NCI-H748 treated with DMSO at 0.1 percent for 48 hours (cell line): ENCODE data around the gene GNB3.
A peak's percentile ranks its signal among the peaks of the same experiment; 100 is the strongest.

ENCODE experiments used
- DNase-seq: peaks from one replicate; lab custom pipeline; 2025; lab: John Stamatoyannopoulos, UW

GNB3 gene

DNA sequence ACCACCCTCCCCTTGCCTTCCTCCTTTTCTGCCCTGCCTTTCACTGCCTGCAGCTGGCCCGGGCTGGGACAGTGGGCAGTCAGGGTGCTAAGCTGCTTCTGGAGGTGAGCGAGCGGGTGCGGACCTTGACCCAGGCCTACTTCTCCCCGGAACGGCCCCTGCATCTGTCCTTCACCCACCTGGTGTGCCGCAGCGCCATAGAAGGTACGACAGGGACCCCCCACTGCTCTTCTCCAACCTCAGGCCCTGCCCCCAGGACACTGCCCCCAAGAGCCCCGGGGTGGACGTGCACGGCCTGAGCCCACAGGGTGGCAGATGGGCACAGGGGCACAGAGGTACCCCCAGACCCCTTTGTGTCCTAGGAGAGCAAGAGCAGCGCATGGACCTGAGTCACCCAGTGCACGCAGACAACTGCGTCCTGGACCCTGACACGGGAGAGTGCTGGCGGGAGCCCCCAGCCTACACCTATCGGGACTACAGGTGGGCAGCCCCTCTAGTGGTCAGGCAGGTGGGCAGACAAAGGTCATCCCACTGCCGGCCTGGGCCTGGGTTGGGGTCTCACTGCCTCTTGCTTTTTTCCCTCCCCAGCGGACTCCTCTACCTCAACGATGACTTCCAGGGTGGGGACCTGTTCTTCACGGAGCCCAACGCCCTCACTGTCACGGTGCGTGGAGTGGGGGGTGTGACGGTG, 3.2 kb upstream of the GNB3 start:
- no peak for DNase-seq

DNA sequence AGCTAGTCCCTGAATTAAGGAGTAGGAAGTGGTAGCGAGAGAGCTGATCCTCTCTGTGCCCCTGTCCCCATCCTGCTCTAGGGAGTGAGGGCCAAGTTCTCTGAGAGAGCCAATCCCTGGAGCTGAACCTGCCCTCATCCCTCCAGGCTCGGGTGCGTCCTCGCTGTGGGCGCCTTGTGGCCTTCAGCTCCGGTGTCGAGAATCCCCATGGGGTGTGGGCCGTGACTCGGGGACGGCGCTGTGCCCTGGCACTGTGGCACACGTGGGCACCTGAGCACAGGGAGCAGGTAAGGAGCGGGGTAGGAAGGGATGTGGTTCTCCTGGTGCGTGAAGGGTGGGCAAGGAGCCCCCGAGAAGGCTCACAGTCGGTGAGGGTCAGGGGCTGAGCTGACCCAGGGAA, 1.9 kb upstream of the GNB3 start:
- no peak for DNase-seq

DNA sequence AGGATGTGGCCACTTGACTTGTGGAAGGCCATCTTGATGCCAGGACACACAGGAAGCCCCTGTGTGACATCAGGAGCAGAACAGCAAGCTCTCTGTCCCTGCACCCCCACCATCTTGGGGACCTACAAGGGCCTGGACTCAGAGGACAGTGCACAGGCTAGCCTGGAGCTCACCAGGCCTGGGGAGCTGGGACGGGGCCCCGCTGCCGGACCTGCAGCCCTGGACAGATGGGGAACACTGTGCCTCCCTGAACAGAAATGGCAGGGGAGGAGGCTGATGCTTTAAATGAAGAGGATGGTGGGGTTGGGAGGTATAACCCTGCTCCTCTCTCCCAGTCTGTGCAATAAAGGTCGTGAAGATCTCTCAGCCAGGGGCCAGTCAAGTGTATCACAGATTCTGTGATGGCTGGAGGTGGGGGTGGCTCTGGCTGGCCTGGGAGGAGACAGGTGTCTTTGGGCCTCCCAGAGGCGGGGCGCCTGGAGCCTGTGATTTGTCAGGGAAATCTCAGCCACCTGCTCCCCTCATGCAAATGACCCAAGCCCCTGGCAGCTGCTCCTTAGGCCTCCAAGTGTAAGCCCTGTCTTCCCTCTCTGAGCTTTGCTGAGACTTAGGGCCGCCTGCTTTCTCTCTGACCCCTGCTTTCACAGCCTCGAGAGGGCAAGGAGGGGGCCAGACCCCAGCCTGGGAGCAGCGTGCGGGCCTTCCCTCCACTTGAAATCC, 1.1 kb upstream of the GNB3 start:
- no peak for DNase-seq

DNA sequence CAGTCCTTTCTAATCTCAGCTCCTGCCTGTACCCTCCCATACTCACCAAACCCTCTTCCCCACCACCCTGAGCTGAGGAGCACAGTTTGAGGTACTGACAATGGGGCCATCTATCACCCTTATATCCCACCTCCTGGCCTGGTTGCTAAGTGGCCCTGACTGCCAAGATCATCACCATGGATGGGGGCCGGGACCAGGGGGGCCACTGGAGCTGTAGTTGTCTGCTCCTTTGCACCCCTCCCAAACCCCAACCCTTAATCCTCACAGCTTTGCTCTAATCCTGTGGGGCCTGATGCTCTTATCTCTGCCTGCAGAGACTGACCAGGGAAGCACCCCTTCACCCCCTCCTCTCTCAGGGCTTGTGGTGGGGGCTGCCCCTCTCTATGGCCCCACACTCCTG, 395 bp upstream of the GNB3 start:
- DNase-seq: no peak

DNA sequence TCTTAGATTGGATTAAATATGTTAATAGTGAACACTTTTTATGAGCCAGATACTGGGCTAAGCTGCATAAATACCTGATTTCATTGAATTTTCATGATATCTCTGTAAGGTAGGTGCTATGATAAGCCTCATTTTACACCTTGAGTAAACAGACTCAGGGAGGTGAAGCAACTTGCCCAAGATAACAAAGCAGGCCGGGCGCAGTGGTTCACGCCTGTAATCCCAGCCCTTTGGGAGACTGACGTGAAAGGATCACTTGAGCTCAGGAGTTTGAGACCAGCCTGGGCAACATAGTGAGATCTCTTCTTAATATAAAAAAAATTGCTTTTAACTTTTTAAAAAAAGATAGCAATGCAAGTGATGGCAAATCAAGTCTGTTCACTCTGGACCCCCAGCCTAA, 1.4 kb downstream of the GNB3 start:
- DNase-seq: no peak

DNA sequence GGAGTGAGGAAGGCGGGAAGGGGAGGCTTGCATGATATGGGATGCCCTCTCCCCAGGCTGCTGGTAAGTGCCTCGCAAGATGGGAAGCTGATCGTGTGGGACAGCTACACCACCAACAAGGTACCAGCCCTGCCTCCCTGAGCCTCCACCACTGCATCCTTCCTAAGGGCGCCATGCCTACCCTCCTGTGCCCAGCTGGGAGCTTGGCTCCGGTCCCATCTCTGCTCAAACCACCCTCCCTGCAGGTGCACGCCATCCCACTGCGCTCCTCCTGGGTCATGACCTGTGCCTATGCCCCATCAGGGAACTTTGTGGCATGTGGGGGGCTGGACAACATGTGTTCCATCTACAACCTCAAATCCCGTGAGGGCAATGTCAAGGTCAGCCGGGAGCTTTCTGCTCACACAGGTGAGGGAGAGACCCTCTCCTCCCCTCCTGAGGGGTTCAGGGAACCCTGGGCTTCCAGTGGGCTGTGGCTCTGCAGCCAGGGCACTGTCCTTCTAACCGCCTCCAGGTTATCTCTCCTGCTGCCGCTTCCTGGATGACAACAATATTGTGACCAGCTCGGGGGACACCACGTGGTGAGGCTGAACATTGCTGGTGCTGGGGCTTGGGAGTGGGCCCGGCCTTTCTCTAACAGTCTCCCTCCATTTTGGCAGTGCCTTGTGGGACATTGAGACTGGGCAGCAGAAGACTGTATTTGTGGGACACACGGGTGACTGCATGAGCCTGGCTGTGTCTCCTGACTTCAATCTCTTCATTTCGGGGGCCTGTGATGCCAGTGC, 2.6 kb downstream of the GNB3 start:
- no peak for DNase-seq

DNA sequence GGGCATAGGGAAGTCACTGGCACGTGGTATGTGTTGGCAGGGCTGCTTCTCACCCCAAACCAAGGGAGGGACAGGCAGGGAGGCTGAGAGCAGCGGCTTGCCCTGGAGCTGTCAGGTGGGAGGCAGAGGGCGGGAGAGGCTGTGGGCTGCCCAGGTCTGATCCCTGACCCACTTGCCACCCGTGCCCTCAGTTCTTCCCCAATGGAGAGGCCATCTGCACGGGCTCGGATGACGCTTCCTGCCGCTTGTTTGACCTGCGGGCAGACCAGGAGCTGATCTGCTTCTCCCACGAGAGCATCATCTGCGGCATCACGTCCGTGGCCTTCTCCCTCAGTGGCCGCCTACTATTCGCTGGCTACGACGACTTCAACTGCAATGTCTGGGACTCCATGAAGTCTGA, 4.7 kb downstream of the GNB3 start:
- DNase-seq: no peak

DNA sequence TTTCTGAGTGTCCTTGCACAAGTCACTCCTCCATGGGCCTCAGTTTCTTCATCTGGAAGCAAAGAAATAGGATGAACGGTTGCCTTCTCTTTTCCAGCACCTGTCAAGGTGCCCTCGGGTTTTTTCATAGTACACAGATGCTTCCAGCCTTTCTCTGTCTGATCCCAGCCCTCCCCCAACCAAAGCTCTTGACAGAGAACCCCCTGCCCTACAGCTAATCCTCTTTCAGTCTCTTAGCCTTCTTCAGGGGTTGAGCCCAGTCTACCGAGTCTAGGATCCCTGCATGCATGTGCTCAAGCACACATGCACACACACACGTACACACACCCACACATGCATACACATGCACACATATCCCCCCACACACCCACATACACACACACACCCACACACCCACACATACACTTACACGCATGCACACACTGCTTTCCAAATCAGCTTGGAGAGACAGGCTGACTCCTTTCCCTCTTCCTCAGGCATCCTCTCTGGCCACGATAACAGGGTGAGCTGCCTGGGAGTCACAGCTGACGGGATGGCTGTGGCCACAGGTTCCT, 5.7 kb downstream of the GNB3 start:
- no peak for DNase-seq

DNA sequence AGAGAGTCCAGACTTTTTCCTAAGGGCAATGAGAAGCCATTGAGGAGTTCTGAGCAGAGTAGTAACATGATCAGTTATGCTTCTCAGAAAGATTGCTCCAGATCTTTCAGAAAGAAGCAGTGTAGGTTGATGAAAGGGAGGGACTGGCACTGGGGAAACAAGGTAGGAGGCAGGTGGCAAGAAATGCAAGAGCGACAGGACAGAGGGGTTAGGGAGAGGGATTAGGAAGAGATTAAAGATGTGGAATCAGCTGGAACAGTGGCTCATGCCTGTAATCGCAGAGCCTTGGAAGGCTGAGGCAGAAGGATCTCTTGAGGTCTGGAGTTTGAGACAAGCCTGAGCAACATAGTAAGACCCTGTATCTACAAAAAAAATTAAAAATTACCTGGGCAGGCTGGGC, 7.0 kb downstream of the GNB3 start:
- DNase-seq: no peak

DNA sequence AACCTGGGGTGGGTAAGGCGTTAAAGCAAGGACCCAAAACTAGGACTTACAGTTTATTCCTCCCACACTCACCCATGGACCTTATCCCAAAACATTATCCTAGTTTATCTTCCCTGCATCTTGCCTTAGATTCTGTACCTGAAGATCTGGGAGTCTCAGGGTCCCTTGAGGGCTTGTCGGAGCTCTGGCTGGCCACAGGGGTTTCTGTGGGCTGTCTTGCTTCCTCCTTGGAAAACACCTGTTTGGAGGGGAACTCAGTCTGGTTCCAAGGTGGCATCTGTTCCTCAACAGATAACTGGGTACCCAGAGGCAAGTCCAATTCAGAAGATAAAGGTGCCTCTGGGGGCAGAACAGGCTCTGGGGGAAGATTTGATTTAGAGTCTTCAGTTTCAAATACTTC, 8.7 kb downstream of the GNB3 start:
- DNase-seq: no peak

DNA sequence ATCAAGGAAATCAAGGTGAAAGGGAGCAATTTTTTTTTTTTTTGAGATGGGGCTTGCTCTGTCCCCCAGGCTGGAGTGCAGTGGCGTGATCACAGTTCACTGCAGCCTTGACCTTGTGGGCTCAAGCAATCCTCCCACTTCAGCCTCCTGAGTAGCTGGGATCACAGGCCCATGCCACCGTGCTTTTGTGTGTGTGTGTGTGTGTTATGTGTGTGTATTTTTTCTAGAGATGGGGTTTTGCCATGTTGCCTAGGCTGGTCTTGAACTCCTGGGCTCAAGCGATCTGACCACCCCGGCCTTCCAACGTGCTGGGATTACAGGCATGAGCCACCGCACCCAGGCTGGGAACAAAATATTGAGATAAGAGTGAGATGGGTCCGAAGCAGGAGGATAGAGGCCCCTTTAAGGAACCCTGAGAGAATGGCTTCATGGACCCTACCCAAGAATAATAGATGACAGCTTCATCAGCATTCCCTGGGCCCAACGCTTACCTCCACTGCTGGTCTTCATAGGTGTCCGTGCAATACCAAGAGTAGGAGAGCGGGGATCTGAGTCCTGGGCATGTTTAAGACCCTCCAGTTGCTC, 9.3 kb downstream of the GNB3 start:
- no peak for DNase-seq

DNA sequence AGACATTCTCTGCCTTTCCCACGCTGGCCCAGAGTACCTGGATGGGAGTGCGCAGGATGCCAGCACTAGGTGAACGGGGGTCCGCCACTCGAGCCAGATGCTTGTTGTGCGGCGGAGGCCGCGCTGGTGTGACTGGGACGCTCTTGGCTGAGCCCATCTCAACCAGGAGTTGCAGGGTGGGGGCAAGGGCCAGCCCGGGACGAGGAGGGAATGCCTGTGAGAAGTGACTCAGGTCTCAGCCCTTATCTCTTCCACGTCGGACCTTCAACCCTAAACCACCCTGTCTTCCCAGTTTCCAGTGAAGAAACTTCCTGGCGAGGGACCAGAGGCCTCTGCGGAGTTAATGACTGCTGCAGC, 10.0 kb downstream of the GNB3 start:
- DNase-seq: no peak

DNA sequence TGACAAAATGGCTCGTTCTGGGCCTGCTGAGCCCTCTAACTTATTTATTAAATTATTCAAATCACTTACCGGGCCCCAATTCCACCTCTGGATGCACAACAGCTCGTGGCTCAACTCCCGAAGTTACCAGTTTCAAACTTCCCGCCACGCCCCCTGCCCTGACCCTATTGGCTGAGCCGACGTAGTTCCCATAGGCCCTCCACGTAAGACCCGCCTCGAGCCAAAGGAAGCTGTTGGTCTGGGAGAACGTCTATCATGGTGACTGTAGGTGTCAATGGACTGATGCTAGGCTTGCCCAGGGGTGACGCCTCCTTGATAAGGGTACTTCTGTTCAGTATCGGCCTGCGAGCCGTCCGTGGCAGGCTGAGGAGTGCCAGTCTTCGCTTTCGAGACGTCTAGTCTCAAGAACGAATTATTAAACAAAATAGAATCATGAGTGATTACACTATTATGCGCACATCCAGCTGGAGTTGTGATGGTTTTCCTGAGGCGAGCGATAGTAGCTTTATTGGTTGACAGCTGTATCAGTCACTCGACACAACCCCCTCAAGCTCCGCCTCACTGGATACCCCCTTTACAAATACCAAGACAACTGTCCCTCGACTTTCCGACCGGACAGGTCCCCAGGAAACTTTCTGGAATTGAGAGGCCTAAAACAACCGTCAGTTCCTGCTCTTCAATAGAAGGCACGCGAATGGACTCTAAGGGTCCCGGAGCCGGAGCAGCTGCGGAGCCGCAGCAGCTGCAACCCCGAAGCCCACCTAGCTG, 10.6 kb downstream of the GNB3 start, which contains the start of gene CDCA3:
Gene CDCA3 (minus strand): TSS at position 134 of the 768 bp plus-strand sequence. CDS start 334 bp downstream, outside the sequence.
- peak; percentile 87 for DNase-seq

DNA sequence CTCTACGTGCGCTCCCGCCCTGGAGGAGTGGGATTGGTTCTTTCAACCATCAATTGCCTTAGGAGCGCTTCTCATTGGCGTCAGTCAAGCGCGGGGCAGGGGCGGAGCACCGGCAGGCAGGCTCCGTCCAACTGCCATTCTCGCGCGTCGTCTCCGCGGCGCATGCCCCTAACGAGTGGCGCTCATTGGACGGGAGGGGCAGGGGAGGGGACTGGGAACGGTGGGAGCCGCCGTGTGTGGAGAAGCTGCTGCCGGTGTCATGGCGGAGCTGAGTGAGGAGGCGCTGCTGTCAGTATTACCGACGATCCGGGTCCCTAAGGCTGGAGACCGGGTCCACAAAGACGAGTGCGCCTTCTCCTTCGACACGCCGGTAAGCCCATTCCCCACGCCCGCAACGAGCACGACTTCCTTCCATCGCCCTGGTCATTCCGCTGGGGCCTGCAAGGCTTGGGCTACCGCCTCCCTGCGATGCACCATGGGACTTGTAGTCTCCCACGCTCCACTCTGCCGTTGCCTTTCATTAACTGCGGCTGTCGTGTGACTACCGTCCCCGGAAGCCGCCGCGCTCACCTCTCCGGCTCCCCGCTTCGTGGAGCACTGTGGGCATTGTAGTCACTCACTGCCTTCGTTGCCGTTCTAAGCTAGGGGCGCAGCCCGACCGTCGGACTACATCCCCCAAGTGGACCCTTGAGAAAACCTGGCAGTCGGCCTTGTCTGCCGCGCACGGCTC, 11.4 kb downstream of the GNB3 start, which contains the start of gene USP5:
Gene USP5 (plus strand): TSS at position 230 of the 730 bp plus-strand sequence. CDS start 30 bp downstream, at position 260.
- peak; percentile 90 for DNase-seq

DNA sequence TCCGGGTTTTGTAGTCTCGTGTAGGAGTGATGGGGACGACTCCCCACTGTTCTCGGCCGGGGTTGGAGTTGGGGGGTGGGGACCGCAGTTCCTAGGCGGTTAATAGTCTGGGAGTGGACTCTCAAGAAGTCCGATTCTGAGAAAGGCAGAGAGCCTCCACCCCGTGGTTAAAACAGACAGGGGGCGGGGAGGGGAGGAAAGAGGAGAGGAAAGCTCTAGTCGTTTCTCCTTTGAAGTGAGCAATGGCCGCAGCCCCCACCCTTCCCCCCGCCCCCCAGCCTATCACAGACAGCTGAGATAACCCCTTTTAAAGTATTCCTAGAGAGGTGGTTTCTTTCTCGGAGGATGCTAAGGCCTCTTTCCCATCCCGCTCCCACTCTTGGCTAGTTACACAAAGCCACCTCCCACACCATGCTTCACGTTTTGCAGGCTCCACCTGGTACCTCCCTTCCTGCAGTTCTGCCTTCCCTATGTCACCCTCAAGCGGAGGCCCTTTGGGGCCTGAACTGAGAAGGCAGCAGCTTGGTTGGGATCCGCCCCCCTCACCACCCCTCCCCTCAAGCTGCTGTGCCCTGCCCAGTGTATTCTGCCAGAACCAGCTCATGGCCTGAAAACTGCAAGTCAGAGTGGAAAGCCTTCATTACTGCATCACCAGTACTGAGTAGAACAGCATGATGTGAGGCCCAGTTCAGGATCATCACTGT, 12.1 kb downstream of the GNB3 start:
- no peak for DNase-seq

DNA sequence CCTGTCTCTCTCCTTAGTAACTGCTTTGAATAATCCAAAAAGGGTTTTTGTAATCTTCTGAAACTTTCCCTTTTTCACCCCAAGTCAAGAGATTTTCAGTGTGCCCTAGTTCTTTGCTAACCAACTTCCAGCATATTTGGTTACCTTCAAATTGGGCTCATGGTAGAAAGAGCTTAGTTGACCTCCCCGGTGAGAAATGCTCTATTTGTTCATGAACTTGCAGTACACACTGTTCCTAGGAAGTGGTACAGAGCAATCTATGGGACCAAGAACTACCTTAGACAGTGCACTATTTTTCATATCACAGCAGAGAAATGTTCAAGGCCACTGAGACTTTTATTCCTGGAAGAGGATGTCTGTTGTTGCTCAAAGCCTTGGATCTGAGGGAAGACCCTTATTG, 12.9 kb downstream of the GNB3 start:
- DNase-seq: no peak

DNA sequence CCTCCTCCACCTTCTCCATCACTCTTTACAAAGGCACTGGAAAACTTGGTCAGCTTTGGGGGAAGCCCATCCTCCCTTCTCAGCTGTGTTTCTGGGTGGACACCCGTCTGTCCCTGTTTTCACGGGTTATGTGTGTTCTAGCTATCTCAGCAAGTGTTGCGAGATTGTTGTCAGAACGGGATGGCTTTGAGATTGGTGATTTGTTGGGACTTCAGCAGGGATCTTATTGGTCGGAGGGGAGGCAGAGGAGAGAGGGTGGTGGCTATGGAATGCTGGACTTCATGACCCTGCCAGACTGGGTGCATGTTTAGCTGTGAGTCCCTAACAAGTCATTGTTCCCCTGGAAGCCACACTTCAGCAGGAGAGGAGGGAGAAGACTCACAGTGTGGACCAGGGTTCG, 13.3 kb downstream of the GNB3 start:
- no peak for DNase-seq

DNA sequence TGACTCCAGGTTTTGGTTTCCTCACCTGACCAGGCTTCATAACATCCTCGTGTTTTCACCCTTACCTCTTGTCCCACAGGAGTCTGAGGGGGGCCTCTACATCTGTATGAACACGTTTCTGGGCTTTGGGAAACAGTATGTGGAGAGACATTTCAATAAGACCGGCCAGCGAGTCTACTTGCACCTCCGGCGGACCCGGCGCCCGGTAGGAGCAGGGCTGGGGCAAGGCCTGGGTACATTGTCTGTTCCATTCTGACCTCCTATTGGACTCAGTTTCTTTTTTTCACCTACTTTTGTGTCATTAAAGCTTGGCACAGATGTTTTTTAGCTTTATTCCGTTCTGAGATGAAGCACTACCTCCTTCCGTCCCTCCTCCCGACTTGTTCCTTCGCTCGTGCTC, 14.6 kb downstream of the GNB3 start:
- DNase-seq: no peak

DNA sequence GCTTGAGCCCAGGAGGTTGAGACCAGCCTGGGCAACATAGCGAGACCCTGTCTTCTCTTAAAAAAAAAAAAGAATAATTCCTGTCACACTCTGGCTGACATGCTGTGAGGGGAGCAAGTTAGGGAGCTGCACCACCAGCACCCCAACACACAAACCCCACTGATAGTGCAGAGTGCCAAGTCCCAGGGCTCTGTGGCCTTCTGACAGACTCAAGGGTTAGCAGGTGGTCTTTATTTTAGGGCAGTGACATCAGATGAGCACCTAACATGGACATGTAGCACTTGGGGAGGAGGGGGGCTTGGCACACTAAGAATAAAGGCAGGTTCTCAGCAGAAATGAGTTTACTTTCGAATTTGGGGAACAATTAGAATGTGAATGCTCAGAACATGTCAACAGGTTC, 18.1 kb downstream of the GNB3 start:
- DNase-seq: no peak

DNA sequence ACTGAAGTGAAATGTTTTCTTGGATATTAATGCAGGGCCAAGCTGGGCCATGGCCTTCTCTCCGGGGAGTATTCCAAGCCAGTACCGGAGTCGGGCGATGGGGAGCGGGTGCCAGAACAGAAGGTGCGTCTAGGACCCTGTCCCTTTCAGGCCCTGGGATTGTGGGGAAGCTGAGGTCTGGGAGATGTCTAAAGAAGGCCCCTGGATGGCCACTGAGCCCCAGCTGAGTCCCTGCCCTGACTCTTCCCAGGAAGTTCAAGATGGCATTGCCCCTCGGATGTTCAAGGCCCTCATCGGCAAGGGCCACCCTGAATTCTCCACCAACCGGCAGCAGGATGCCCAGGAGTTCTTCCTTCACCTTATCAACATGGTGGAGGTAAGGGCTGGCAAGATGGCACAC, 19.4 kb downstream of the GNB3 start:
- DNase-seq: no peak
